Glutamatergic neuron (in vitro differentiated cells): ENCODE data around the gene TPRN. TPM values are rescaled to one million over a fixed set of nuclear protein-coding genes. Genes with fewer than 3 reads are reported as not detected.
"Not testable (repeated sequence)": the region's sequence is repeated elsewhere in the genome, so short reads cannot be mapped to it uniquely, and the experiment has no call there.

Source experiments
- DNase-seq: peaks from one replicate; pipeline ENCODE4 v3.0.0; 2022
- H3K27ac Mint-ChIP-seq: one replicate; pipeline ENCODE4 v1.8.0; 2020; ENCODE audit warnings: mild to moderate bottlenecking, mixed read lengths, inconsistent platforms; ENCODE audit not compliant: unreplicated experiment
- H3K27me3 Mint-ChIP-seq: one replicate; pipeline ENCODE4 v1.8.0; 2020; ENCODE audit warnings: mild to moderate bottlenecking, moderate library complexity, mixed read lengths, inconsistent platforms; ENCODE audit not compliant: unreplicated experiment
- H3K36me3 Mint-ChIP-seq: one replicate; pipeline ENCODE4 v1.8.0; 2020; ENCODE audit warnings: mild to moderate bottlenecking, mixed read lengths, inconsistent platforms; ENCODE audit not compliant: unreplicated experiment
- H3K4me1 Mint-ChIP-seq: one replicate; pipeline ENCODE4 v1.8.0; 2020; ENCODE audit warnings: mild to moderate bottlenecking, low read depth, mixed read lengths, inconsistent platforms; ENCODE audit not compliant: unreplicated experiment
- H3K4me3 Mint-ChIP-seq: one replicate; pipeline ENCODE4 v1.8.0; 2020; ENCODE audit warnings: mild to moderate bottlenecking, mixed read lengths, inconsistent platforms; ENCODE audit not compliant: unreplicated experiment
- H3K9me3 Mint-ChIP-seq: one replicate; pipeline ENCODE4 v1.8.0; 2020; ENCODE audit warnings: mild to moderate bottlenecking, moderate library complexity, mixed read lengths, inconsistent platforms; ENCODE audit not compliant: unreplicated experiment
- CTCF ChIP-seq: fragments of 200-600 bp; sonication (generic); IDR thresholded peaks from one replicate; pipeline ENCODE4 v1.5.0; 2021; ENCODE audit not compliant: partially characterized antibody, unreplicated experiment
- total RNA-seq: library from RNA; stranded (reverse); fragmentation: NEBNext Ultra II Directional; extraction: Animal tissue kit (Norgen Biotek cat#: 25700); gene quantifications from one replicate; pipeline ENCODE4 v1.2.1, GENCODE V29; 2021; ENCODE audit not compliant: unreplicated experiment

Gene TPRN
- total RNA-seq, 1 donor from 2014 or later, result 9.6 TPM

DNA sequence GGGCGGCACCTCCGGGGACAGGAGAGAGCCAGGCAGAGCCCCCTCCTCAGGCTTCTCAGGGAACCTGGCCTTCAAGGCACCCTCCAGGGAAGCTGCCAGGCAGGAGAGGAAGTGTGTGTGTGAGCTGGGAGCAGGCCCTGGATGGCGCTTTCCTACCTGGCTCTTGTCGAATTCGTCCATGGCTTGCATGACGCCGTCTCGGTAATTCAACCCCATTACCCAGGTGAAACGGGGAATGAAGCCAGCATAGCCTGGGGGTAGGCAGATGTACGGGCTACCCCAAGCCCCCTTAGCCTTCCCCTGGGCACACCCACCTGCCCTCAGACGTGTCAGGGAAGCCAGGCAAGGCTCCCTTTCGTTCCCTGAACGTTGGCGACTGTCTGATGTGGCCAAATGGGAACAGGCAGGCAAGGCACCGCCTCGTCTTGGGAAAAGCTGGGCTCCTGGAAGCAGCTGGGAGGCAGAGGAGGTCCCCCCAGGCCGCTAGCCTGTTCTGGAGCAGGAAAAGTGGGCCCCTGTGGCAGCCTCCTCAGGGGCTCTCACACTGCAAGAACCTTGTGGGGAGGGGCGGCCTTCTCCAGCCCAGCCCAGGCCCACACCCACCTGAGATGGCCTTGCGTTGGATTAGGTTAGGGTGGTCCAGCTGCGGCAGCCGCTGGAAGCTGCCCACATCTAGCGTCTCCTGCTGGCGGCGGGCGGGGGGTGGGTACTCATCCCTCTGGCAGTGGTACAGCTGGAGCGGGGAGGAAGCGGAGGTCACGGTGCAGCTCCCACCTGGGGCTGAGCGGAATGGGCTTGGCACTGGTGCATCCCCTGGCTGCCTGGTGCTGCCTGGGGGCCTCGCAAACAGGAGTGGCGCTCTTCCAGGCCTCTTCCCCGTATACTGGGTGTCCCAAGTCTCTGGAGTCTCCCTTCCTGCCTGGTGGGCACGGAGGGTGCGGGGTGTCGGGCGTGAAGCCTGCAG lies 44.2 kb upstream of the TPRN start:
- no peak overlapping the region for H3K4me3 Mint-ChIP-seq
- no peak for DNase-seq
- no peaks in the 10 kb centered on the region for H3K36me3 Mint-ChIP-seq
- no peak for TF ChIP-seq CTCF
- no peaks in the 10 kb centered on the region for H3K9me3 Mint-ChIP-seq
- H3K27ac Mint-ChIP-seq, result no peak overlapping the region
- H3K4me1 Mint-ChIP-seq, result peaks cover 7% of the 10 kb centered on the region
- H3K27me3 Mint-ChIP-seq, result peaks cover 12% of the 10 kb centered on the region

- H3K9me3 Mint-ChIP-seq, result peaks cover 3% of the 10 kb centered on the region
- peaks cover 11% of the 10 kb centered on the region for H3K4me1 Mint-ChIP-seq
- no peak overlapping the region for H3K4me3 Mint-ChIP-seq
- DNase-seq, result no peak
- no peaks in the 10 kb centered on the region for H3K36me3 Mint-ChIP-seq
- H3K27me3 Mint-ChIP-seq, result peaks cover 15% of the 10 kb centered on the region
- no peak overlapping the region for H3K27ac Mint-ChIP-seq
- no peak for TF ChIP-seq CTCF
These were observed 43.3 kb upstream of the TPRN start for GRCh38 chr9:137243626-137244485.

DNA sequence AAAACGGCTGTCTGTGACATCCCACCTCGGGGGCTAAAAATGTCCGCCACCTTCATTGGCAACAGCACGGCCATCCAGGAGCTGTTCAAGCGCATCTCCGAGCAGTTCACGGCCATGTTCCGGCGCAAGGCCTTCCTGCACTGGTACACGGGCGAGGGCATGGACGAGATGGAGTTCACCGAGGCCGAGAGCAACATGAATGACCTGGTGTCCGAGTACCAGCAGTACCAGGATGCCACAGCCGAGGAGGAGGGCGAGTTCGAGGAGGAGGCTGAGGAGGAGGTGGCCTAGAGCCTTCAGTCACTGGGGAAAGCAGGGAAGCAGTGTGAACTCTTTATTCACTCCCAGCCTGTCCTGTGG lies 42.7 kb upstream of the TPRN start:
- H3K9me3 Mint-ChIP-seq, H3K36me3 Mint-ChIP-seq, H3K27ac Mint-ChIP-seq, DNase-seq: not testable (repeated sequence)
- Mint-ChIP-seq H3K4me3 (peak overlapping the region; percentile 64), H3K4me1 (peaks cover 14% of the 10 kb centered on the region), H3K27me3 (peaks cover 15% of the 10 kb centered on the region)

DNA sequence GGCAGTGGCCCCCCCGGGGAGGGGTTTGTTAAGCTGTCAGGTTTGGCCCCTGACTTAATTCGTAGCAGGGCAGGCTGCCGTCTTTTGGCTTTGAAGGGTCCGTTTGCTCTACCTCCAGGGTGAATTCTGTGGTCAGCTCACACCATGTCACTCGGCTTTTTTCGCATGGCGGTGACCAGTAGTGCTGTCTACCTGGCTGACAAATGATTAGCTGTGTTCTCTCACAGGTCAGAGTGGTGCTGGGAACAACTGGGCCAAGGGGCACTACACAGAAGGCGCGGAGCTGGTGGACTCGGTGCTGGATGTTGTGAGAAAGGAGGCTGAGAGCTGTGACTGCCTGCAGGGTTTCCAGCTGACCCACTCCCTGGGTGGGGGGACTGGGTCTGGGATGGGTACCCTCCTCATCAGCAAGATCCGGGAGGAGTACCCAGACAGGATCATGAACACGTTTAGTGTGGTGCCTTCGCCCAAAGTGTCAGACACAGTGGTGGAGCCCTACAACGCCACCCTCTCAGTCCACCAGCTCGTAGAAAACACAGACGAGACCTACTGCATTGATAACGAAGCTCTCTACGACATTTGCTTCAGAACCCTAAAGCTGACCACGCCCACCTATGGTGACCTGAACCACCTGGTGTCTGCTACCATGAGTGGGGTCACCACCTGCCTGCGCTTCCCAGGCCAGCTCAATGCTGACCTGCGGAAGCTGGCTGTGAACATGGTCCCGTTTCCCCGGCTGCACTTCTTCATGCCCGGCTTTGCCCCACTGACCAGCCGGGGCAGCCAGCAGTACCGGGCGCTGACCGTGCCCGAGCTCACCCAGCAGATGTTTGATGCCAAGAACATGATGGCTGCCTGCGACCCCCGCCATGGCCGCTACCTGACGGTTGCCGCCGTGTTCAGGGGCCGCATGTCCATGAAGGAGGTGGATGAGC lies 42.0 kb upstream of the TPRN start:
- Mint-ChIP-seq H3K9me3 (peaks cover 5% of the 10 kb centered on the region), H3K4me3 (peak overlapping the region; percentile 89), H3K27me3 (peaks cover 15% of the 10 kb centered on the region), H3K36me3 (no peaks in the 10 kb centered on the region), H3K27ac (peak overlapping the region; percentile 66), H3K4me1 (peaks cover 16% of the 10 kb centered on the region)
- TF ChIP-seq CTCF, result no peak
- DNase-seq, result no peak
